ENCODE measurements around the gene FAM171A2. TPM values are rescaled to one million over a fixed set of nuclear protein-coding genes. Genes with fewer than 3 reads are reported as not detected.

FAM171A2 gene
- total and polyA plus RNA-seq, 2 of the 4 experiments (the other 2 are of a cell fraction): 3.2 to 5.9 TPM

GRCh38 chr17:44333371-44333770 lies 30.3 kb downstream of the FAM171A2 start:
- Histone ChIP-seq H3K9me3 (ENCODE audit: control insufficient read depth, insufficient read depth, low read length) (no peaks in the 10 kb centered on the region), H3K9ac (ENCODE audit: low read depth, low read length) (no peak overlapping the region), H3K79me1 (ENCODE audit: low read depth in 1 of 2, low read length in 2 of 2) (no peaks in the 10 kb centered on the region), H3K36me3 (ENCODE audit: control insufficient read depth, insufficient read depth, low read length) (no peaks in the 10 kb centered on the region), H2AFZ (replicated peaks; ENCODE audit: low read length, poor library complexity) (peak overlapping the region; percentile 5), H3K56ac (ENCODE audit: extremely low read depth, insufficient read depth, low read length) (no peak overlapping the region), H2BK5ac (ENCODE audit: low read depth, low read length, poor library complexity, severe bottlenecking) (no peak overlapping the region), H4K5ac (ENCODE audit: low read depth, low read length) (no peak overlapping the region), H3K4me3 (ENCODE audit: insufficient read depth, low read depth, low read length) (no peak overlapping the region), H3K14ac (replicated peaks; ENCODE audit: low read depth, low read length) (no peak overlapping the region), H2AK9ac (replicated peaks; ENCODE audit: low read depth, low read length, poor library complexity) (no peak overlapping the region), H3K27ac (ENCODE audit: insufficient read depth, low read length) (no peak overlapping the region), H2BK120ac (ENCODE audit: low read depth, low read length) (no peak overlapping the region), H4K20me1 (ENCODE audit: insufficient read depth, low read length) (no peaks in the 10 kb centered on the region), H4K8ac (ENCODE audit: low read depth in 2 of 2, low read length in 2 of 2) (no peak overlapping the region), H2AK5ac (ENCODE audit: low read depth, low read length) (no peak overlapping the region), H4K91ac (ENCODE audit: insufficient read depth, low read depth, low read length) (no peak overlapping the region), H2BK15ac (ENCODE audit: low read depth, low read length) (no peak overlapping the region), H3K4me2 (ENCODE audit: low read depth, low read length) (no peak overlapping the region), H3K23ac (ENCODE audit: low read depth, low read length) (no peak overlapping the region), H3K9me1 (ENCODE audit: insufficient read depth, low read length) (0 out of 2 replicates have a peak, but pooled peaks cover 4% of the 10 kb centered on the region), H3K4ac (ENCODE audit: low read depth, low read length) (no peak overlapping the region), H2BK20ac (ENCODE audit: low read depth, low read length) (no peak overlapping the region), H3K18ac (ENCODE audit: low read depth, low read length) (no peak overlapping the region), H3K4me1 (ENCODE audit: control insufficient read depth, insufficient read depth, low read length) (peaks cover 1% of the 10 kb centered on the region; the same call in 1 of the 2 replicates), H3K27me3 (ENCODE audit: control insufficient read depth, insufficient read depth, low read length) (peaks cover 13% of the 10 kb centered on the region; the same call in 1 of the 2 replicates)
- no peak for TF ChIP-seq RAD21 (IDR thresholded peaks at IDR 0.05; ENCODE audit: low read length)
- no peak for TF ChIP-seq CHD1 (IDR thresholded peaks at IDR 0.05; ENCODE audit: low read depth, low read length)
- no peak for TF ChIP-seq NFE2L2 (IDR thresholded peaks at IDR 0.05; ENCODE audit: low read depth, low read length)
- no peak for TF ChIP-seq ELK1 (IDR thresholded peaks at IDR 0.05; ENCODE audit: borderline replicate concordance, low read depth, low read length)
- no peak for TF ChIP-seq RCOR1 (IDR thresholded peaks at IDR 0.05; ENCODE audit: insufficient replicate concordance, low read length)
- no peak for TF ChIP-seq POLR2A (IDR thresholded peaks at IDR 0.05; ENCODE audit: low read depth, low read length)
- no peak for TF ChIP-seq MXI1 (IDR thresholded peaks at IDR 0.05; ENCODE audit: borderline replicate concordance, low read depth, low read length)
- no peak for TF ChIP-seq FOS (IDR thresholded peaks at IDR 0.05; ENCODE audit: low read depth, low read length)
- TF ChIP-seq CTCF (conservative IDR thresholded peaks at IDR 0.05; ENCODE audit: low read depth, low read length): no peak
- no peak for TF ChIP-seq BHLHE40 (IDR thresholded peaks at IDR 0.05; ENCODE audit: low read depth, low read length)
- TF ChIP-seq RFX5 (IDR thresholded peaks at IDR 0.05; ENCODE audit: low read depth, low read length): no peak
- TF ChIP-seq CEBPB (IDR thresholded peaks at IDR 0.05; ENCODE audit: low read depth, low read length): no peak
- no peak for TF ChIP-seq MAZ (IDR thresholded peaks at IDR 0.05; ENCODE audit: borderline replicate concordance, low read depth, low read length)
- no peak for TF ChIP-seq USF2 (IDR thresholded peaks at IDR 0.05; ENCODE audit: low read depth, low read length)
- TF ChIP-seq SMC3 (IDR thresholded peaks at IDR 0.05; ENCODE audit: low read depth, low read length): no peak
- no peak for TF ChIP-seq MAFK (IDR thresholded peaks at IDR 0.05; ENCODE audit: low read depth, low read length)
- 67% methylated on average over 3 of the region's 5 CpGs; no CpG with 5 or more reads in 1 of the 2 experiments for WGBS, 2 experiments (ENCODE audit: extremely low coverage in 2 of 2, insufficient read length in 1 of 2)
- DNase-seq: no peak
- dilution Hi-C loops (cut with HindIII; ENCODE audit: low sequenced_read_pairs, unreplicated experiment) (no loop called here), in situ Hi-C loops (cut with MboI; ENCODE audit: low sequenced_read_pairs) (no loop called here), intact Hi-C loops (cut with micrococcal nuclease) (no loop called here)
- ChIA-PET CTCF (interaction anchor here (0.6 to 1.1 kb wide), 2 partner anchors 12 to 132 kb away, joined by 3 to 4 read pairs; no protein-coding TSS in a partner anchor), POLR2A (ENCODE audit: unreplicated experiment) (no interaction called here)
- ATAC-seq (ENCODE audit: low read depth): no peak
- BruUV-seq (replicated peaks): no TSS peak

Measured in IMR-90 (cell line).